K562 (cell line): Measurements from ENCODE around the gene DDX51.

ENCODE experiments used
- EP300 ChIP-seq: IDR thresholded peaks from 2 replicates; pipeline ENCODE4 v1.6.1; 2012; ENCODE audit warnings: low read length, improper control_type of control experiment
- TAF1 ChIP-seq: IDR thresholded peaks from 2 replicates; pipeline ENCODE4 v1.6.1; 2011; ENCODE audit warnings: mild to moderate bottlenecking, low read length, moderate library complexity; ENCODE audit not compliant: insufficient read depth, control insufficient read depth, severe bottlenecking; ENCODE audit errors: extremely low read depth

- TF ChIP-seq EP300 (no peak), TAF1 (no peak)
Measured at GRCh38 chr12:132163041-132163910, 19.2 kb upstream of the DDX51 start.
